HG03060 (cell line): ENCODE data around the gene SKI.
"Not testable (repeated sequence)": the region's sequence is repeated elsewhere in the genome, so short reads cannot be mapped to it uniquely, and the experiment has no call there.

Experiments used
- ATAC-seq: cut with Tn5 transposase; IDR thresholded peaks from one replicate; pipeline ENCODE4 v1.9.1; 2021; ENCODE audit warnings: low read depth, moderate number of reproducible peaks; ENCODE audit not compliant: unreplicated experiment

SKI gene

GRCh38 chr1:2257245-2257627 lies 29.1 kb downstream of the SKI start:
- ATAC-seq, result no peak

- ATAC-seq, result no peak
Observed at GRCh38 chr1:2258122-2258681, 30.1 kb downstream of the SKI start.

- ATAC-seq, result no peak
Observed at GRCh38 chr1:2258996-2259395, 30.9 kb downstream of the SKI start.

GRCh38 chr1:2259668-2260402 lies 31.7 kb downstream of the SKI start:
- no peak for ATAC-seq

GRCh38 chr1:2260470-2260869 lies 32.4 kb downstream of the SKI start:
- not testable (repeated sequence) for ATAC-seq

- no peak for ATAC-seq
Observed at GRCh38 chr1:2260917-2261316, 32.8 kb downstream of the SKI start.

GRCh38 chr1:2261476-2262395 lies 33.6 kb downstream of the SKI start:
- ATAC-seq, result not testable (repeated sequence)

GRCh38 chr1:2266301-2266975 lies 38.3 kb downstream of the SKI start:
- ATAC-seq, result no peak

GRCh38 chr1:2267051-2267830 lies 39.1 kb downstream of the SKI start:
- no peak for ATAC-seq

GRCh38 chr1:2267862-2268261 lies 39.7 kb downstream of the SKI start:
- no peak for ATAC-seq

GRCh38 chr1:2268285-2269056 lies 40.4 kb downstream of the SKI start:
- ATAC-seq, result no peak

- no peak for ATAC-seq
Observed at GRCh38 chr1:2269193-2269921, 41.2 kb downstream of the SKI start.

GRCh38 chr1:2269922-2270259 lies 41.8 kb downstream of the SKI start:
- ATAC-seq, result no peak

- ATAC-seq, result no peak
Observed at GRCh38 chr1:2270260-2271100, 42.4 kb downstream of the SKI start.

GRCh38 chr1:2271211-2271721 lies 43.1 kb downstream of the SKI start:
- no peak for ATAC-seq

GRCh38 chr1:2271841-2272655 lies 43.9 kb downstream of the SKI start:
- ATAC-seq, result no peak
